DOHH2 (cell line): Measurements from ENCODE around the gene AGBL4.

Experiments
- H3F3A ChIP-seq: fragments of 200-600 bp; sonication (generic), shearing (Covaris generic); 2 replicates; pipeline ENCODE4 v1.6.0; 2016; ENCODE audit warnings: antibody characterized with exemption, mild to moderate bottlenecking; ENCODE audit not compliant: control insufficient read depth, insufficient read depth
- H3K27ac ChIP-seq: fragments of 200-600 bp; sonication (generic); 2 replicates; pipeline ENCODE4 v1.5.1; 2014; ENCODE audit warnings: low read depth, mild to moderate bottlenecking, low read length, moderate library complexity
- H3K27me3 ChIP-seq: fragments of 200-600 bp; sonication (generic); 2 replicates; pipeline ENCODE4 v1.6.1; 2014; ENCODE audit warnings: mild to moderate bottlenecking, low read length, mixed read lengths; ENCODE audit not compliant: control insufficient read depth
- H3K36me3 ChIP-seq: fragments of 200-600 bp; sonication (generic); 2 replicates; pipeline ENCODE4 v1.6.1; 2014; ENCODE audit warnings: mild to moderate bottlenecking, low read length, moderate library complexity, mixed read lengths; ENCODE audit not compliant: control insufficient read depth
- H3K4me1 ChIP-seq: fragments of 200-600 bp; sonication (generic); 2 replicates; pipeline ENCODE4 v1.6.1; 2014; ENCODE audit warnings: mild to moderate bottlenecking, low read length, mixed read lengths; ENCODE audit not compliant: control insufficient read depth
- H3K4me2 ChIP-seq: fragments of 200-600 bp; sonication (generic); 2 replicates; pipeline ENCODE4 v1.6.0; 2014; ENCODE audit warnings: mild to moderate bottlenecking, low read length, moderate library complexity
- H3K4me3 ChIP-seq: fragments of 200-600 bp; sonication (generic); 2 replicates; pipeline ENCODE4 v1.5.1; 2014; ENCODE audit warnings: mild to moderate bottlenecking, low read length, mixed read lengths
- H3K79me2 ChIP-seq: fragments of 200-600 bp; sonication (generic); 2 replicates; pipeline ENCODE4 v1.6.1; 2014; ENCODE audit warnings: mild to moderate bottlenecking, low read length, mixed read lengths; ENCODE audit not compliant: control insufficient read depth
- H3K9me2 ChIP-seq: fragments of 200-600 bp; sonication (generic); replicated peaks from 2 replicates; pipeline ENCODE4 v1.6.1; 2014; ENCODE audit warnings: mild to moderate bottlenecking, low read length, mixed read lengths; ENCODE audit not compliant: control insufficient read depth
- H3K9me3 ChIP-seq: fragments of 200-600 bp; sonication (generic); 2 replicates; pipeline ENCODE4 v1.6.1; 2014; ENCODE audit warnings: antibody characterized with exemption, low read length, mixed read lengths; ENCODE audit not compliant: control insufficient read depth, insufficient read depth
- H4K20me1 ChIP-seq: fragments of 200-600 bp; sonication (generic); 2 replicates; pipeline ENCODE4 v1.6.0; 2014; ENCODE audit warnings: low read depth, mild to moderate bottlenecking, antibody characterized with exemption, low read length, moderate library complexity; ENCODE audit not compliant: control insufficient read depth, insufficient read depth
- CTCF ChIP-seq: fragments of 200-600 bp; sonication (generic); IDR thresholded peaks from one replicate; pipeline ENCODE4 v1.5.1; 2014; ENCODE audit warnings: antibody characterized with exemption, mild to moderate bottlenecking, low read depth, low read length; ENCODE audit not compliant: poor library complexity, severe bottlenecking
- EZH2phosphoT487 ChIP-seq: fragments of 200-600 bp; sonication (generic); IDR thresholded peaks from 2 replicates; pipeline ENCODE4 v1.6.1; 2017; ENCODE audit warnings: borderline replicate concordance, mild to moderate bottlenecking, antibody characterized with exemption, low read length, moderate library complexity, mixed read lengths

Gene AGBL4

GRCh38 chr1:48761411-48761810 lies 1262.3 kb downstream of the AGBL4 start:
- Histone ChIP-seq H3K27me3 (no peaks in the 10 kb centered on the region), H3K4me2 (no peak overlapping the region), H3K27ac (no peak overlapping the region), H3K79me2 (no peaks in the 10 kb centered on the region), H3K4me1 (no peaks in the 10 kb centered on the region), H3K4me3 (no peak overlapping the region), H4K20me1 (no peaks in the 10 kb centered on the region), H3K9me3 (no peaks in the 10 kb centered on the region), H3K36me3 (no peaks in the 10 kb centered on the region), H3F3A (no peaks in the 10 kb centered on the region), H3K9me2 (no peaks in the 10 kb centered on the region; the same call in 1 of the 2 replicates)
- TF ChIP-seq EZH2phosphoT487, result no peak
- TF ChIP-seq CTCF, result no peak

GRCh38 chr1:48760857-48761256 lies 1262.9 kb downstream of the AGBL4 start:
- no peaks in the 10 kb centered on the region for H3K79me2 ChIP-seq

GRCh38 chr1:48758976-48759375 lies 1264.8 kb downstream of the AGBL4 start:
- Histone ChIP-seq H3K27ac (no peak overlapping the region), H3K4me2 (no peak overlapping the region), H3K9me2 (no peaks in the 10 kb centered on the region), H3K27me3 (no peaks in the 10 kb centered on the region), H3F3A (no peaks in the 10 kb centered on the region), H3K36me3 (no peaks in the 10 kb centered on the region), H3K4me3 (no peak overlapping the region), H4K20me1 (no peaks in the 10 kb centered on the region), H3K9me3 (no peaks in the 10 kb centered on the region), H3K4me1 (no peaks in the 10 kb centered on the region), H3K79me2 (no peaks in the 10 kb centered on the region)
- TF ChIP-seq CTCF, result no peak
- TF ChIP-seq EZH2phosphoT487, result no peak

More at GRCh38 chr1:48760857-48761256, 1262.9 kb downstream of the AGBL4 start:
- no peaks in the 10 kb centered on the region for H3F3A ChIP-seq
- TF ChIP-seq CTCF, result no peak
- no peaks in the 10 kb centered on the region; the same call in 1 of the 2 replicates for H3K9me2 ChIP-seq
- no peaks in the 10 kb centered on the region for H4K20me1 ChIP-seq
- H3K36me3 ChIP-seq, result no peaks in the 10 kb centered on the region
- H3K27me3 ChIP-seq, result no peaks in the 10 kb centered on the region
- H3K27ac ChIP-seq, result no peak overlapping the region
- no peak overlapping the region for H3K4me2 ChIP-seq
- no peaks in the 10 kb centered on the region for H3K9me3 ChIP-seq
- no peaks in the 10 kb centered on the region for H3K4me1 ChIP-seq
- no peak overlapping the region for H3K4me3 ChIP-seq

- Histone ChIP-seq H3K9me3 (no peaks in the 10 kb centered on the region), H4K20me1 (no peaks in the 10 kb centered on the region), H3K36me3 (no peaks in the 10 kb centered on the region), H3K79me2 (no peaks in the 10 kb centered on the region), H3K4me2 (no peak overlapping the region), H3K27me3 (no peaks in the 10 kb centered on the region), H3K4me1 (no peaks in the 10 kb centered on the region), H3F3A (no peaks in the 10 kb centered on the region), H3K9me2 (no peaks in the 10 kb centered on the region), H3K4me3 (no peak overlapping the region), H3K27ac (no peak overlapping the region)
- TF ChIP-seq CTCF (no peak), EZH2phosphoT487 (no peak)
These were observed 1266.4 kb downstream of the AGBL4 start for GRCh38 chr1:48757363-48757762.
